Measurements from ENCODE around the gene NPC1. TPM values are rescaled to one million over a fixed set of nuclear protein-coding genes. Genes with fewer than 3 reads are reported as not detected.
"Not testable (repeated sequence)": the region's sequence is repeated elsewhere in the genome, so short reads cannot be mapped to it uniquely, and the experiment has no call there.

Gene NPC1
- total and polyA plus RNA-seq, 2 donors, result 12.5 to 19.8 TPM

DNA sequence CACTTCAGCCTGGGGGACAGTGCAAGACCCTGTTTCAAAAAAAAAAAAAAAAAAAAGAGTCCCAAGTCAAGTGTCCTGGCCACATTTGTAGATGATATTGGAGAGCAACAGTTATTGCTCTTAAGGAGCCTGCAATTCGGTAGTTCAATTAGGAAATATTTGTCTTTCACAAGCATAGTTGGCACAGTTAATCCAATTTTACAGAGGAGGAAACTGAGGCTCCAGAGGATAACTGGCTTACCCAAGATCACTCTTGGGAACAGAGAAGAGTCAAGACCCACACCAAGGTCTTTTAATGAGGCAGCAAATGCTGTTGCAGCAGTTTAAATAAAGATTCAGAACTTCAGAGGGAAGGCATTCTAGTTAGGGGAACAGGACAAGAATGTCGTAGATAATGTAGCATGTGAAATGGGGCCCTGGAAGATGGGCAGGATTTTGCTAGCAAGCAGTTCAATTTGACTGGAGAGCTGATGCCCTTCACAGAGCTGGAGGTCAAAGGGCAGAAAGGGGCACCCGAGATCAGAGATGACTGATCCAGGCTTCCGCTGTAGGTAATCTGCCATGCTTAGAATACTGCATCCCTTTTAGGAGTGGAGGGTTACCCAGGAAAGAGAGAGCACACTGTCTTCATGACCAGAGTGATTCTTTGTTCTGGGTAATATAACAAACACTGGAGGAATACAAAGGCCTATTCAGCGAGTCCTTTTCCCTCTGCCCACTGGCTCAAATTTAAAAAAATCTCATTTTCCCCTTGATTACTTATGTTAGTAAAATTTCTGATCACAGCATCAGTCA, 3.0 kb downstream of the NPC1 start:
- peaks cover 0 to 5% of the 10 kb centered on the region in 2 donors for H3K27me3 ChIP-seq (ENCODE audit: control insufficient read depth in 2 of 2, insufficient read depth in 1 of 2, low read length in 1 of 2)
- no peak overlapping the region for H3K27ac ChIP-seq (ENCODE audit: low read depth in 1 of 2, low read length in 1 of 2)
- DNase-seq (ENCODE audit: low read depth in 6 of 9, low spot score in 9 of 9), result no peak
- no peaks in the 10 kb centered on the region for H3K9me3 ChIP-seq (ENCODE audit: control insufficient read depth in 2 of 2, insufficient read depth in 1 of 2, low read length in 1 of 2)
- WGBS, result 98% methylated on average over 5 of the region's 5 CpGs
- H3K4me1 ChIP-seq (ENCODE audit: control insufficient read depth in 2 of 2, insufficient read depth in 2 of 2, low read length in 2 of 2), result peaks cover 12 to 41% of the 10 kb centered on the region in 2 donors
- H3K36me3 ChIP-seq (ENCODE audit: control insufficient read depth in 2 of 2, insufficient read depth in 2 of 2, low read length in 1 of 2), result peaks cover 0 to 15% of the 10 kb centered on the region in 2 donors
- no peak overlapping the region for H3K4me3 ChIP-seq (ENCODE audit: low read length in 2 of 2)

DNA sequence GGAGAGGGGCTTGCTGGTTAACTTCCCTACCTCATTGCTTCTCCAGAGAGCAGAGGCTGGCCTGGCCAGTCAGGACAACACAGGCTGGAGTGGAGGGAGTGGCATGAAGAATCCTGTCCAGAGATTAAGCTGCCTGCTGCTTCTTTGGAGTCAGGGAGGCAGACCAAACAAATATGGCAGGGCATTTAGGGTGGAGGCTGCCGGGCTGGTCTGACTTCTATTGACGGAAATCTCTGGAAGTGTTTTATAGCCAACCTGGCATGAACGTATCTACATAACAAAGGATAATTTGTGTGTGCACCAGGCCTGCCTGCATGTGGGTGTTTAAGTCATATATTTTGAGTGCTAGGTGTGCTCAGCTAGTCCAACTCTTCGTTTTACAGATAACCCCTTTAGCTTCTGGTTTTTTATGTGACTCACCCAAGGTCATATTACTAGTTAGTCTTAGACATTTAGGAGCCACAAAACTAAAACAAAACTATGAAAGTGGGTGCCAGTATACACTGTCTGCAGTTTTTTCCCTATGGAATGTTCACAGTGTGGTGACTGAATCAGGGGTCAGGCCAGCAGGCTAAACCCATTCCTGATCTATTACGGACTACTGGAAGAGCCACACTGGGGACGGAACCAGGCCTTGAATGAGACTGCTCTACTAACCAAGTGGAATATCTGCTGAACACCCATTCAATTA, 5.5 kb downstream of the NPC1 start:
- Histone ChIP-seq H3K27ac (ENCODE audit: low read depth in 1 of 2, low read length in 1 of 2) (no peak overlapping the region), H3K9me3 (ENCODE audit: control insufficient read depth in 2 of 2, insufficient read depth in 1 of 2, low read length in 1 of 2) (no peaks in the 10 kb centered on the region), H3K4me1 (ENCODE audit: control insufficient read depth in 2 of 2, insufficient read depth in 2 of 2, low read length in 2 of 2) (peaks cover 16 to 40% of the 10 kb centered on the region in 2 donors), H3K4me3 (ENCODE audit: low read length in 2 of 2) (no peak overlapping the region), H3K27me3 (ENCODE audit: control insufficient read depth in 2 of 2, insufficient read depth in 1 of 2, low read length in 1 of 2) (no peaks in the 10 kb centered on the region), H3K36me3 (ENCODE audit: control insufficient read depth in 2 of 2, insufficient read depth in 2 of 2, low read length in 1 of 2) (peaks cover 0 to 18% of the 10 kb centered on the region in 2 donors)
- no peak for DNase-seq (ENCODE audit: low read depth in 6 of 9, low spot score in 9 of 9)
- WGBS, result 99% methylated on average over 6 of the region's 6 CpGs

DNA sequence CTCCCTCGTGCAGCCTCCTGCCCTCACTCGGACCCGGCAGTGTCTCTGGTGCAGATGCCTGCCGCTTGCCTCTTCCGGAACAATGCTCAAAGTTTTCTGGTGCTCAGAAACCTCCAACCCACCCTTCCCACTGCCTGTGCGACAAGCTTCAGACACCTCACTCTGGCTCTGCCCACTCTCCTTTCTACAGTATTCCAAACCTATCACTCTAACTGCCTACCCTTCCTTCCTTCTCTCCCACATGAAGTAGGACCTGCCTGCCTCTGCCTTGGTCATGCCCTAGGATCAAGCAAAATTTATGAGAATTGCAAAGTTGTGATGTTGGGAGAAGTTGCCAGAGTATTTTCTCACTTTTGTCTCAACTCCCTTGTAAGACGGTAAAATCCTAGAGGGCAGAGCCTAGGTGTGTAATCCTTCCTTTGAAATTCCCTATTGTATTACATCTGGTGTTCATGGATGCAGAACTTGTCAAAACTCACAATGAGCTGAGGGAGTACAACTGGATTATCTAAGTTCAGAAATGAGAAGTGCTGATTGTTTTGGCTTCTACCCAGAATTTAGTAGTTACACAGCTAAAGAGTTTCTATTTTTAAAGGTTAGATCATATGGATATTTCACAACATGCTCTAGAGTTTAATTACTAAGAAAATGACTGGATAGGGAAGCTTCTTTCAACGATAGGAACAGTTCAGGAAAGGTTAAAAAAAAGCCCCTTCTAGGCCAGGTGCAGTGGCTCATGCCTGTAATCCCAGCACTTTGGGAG, 7.2 kb downstream of the NPC1 start:
- DNase-seq (ENCODE audit: low read depth in 6 of 9, low spot score in 9 of 9), result peak in 1 of 9 donors; percentile 15
- H3K27me3 ChIP-seq (ENCODE audit: control insufficient read depth in 2 of 2, insufficient read depth in 1 of 2, low read length in 1 of 2), result no peaks in the 10 kb centered on the region
- H3K9me3 ChIP-seq (ENCODE audit: control insufficient read depth in 2 of 2, insufficient read depth in 1 of 2, low read length in 1 of 2), result no peaks in the 10 kb centered on the region
- H3K4me1 ChIP-seq (ENCODE audit: control insufficient read depth in 2 of 2, insufficient read depth in 2 of 2, low read length in 2 of 2), result peaks cover 17 to 39% of the 10 kb centered on the region in 2 donors
- peak overlapping the region in 1 of 2 donors; percentile 77 for H3K27ac ChIP-seq (ENCODE audit: low read depth in 1 of 2, low read length in 1 of 2)
- H3K36me3 ChIP-seq (ENCODE audit: control insufficient read depth in 2 of 2, insufficient read depth in 2 of 2, low read length in 1 of 2), result peaks cover 4 to 28% of the 10 kb centered on the region in 2 donors
- H3K4me3 ChIP-seq (ENCODE audit: low read length in 2 of 2), result no peak overlapping the region
- WGBS, result 93% methylated on average over 8 of the region's 8 CpGs

DNA sequence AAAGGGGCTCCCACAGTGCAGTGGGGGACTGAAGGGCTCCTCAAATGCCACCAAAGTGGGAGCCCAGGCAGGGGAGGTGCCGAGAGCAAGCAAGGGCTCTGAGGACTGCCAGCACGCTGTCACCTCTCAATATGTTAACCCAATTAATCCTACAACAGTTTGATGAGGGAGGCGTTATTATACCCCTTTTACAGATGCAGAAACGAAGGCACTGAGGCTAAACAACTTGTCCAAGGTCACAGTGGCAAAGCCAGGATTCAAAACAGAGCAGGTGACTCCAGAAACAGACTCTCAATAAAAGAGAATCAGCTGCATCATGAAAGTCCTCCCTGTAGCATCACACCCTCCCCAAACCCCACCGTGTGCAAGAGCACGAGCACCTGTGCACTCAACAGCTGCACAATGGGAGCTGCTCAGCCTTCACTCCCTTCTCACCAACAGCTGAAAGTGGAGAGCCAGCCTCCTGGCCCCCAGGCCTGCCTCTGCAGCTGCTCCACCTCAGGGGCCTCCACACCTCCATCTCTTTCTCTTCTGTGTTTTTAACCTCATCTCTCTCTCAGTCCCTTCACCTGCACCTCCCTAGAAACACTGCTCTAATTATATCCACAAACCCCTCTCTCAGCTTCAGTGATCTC, 8.1 kb downstream of the NPC1 start:
- WGBS, result 61% methylated on average over 6 of the region's 6 CpGs
- peak overlapping the region in 1 of 2 donors; percentile 77 for H3K27ac ChIP-seq (ENCODE audit: low read depth in 1 of 2, low read length in 1 of 2)
- no peak overlapping the region for H3K4me3 ChIP-seq (ENCODE audit: low read length in 2 of 2)
- peak; percentile 49 to 93 (median 78) for DNase-seq (ENCODE audit: low read depth in 6 of 9, low spot score in 9 of 9)
- H3K4me1 ChIP-seq (ENCODE audit: control insufficient read depth in 2 of 2, insufficient read depth in 2 of 2, low read length in 2 of 2), result peaks cover 20 to 43% of the 10 kb centered on the region in 2 donors
- H3K27me3 ChIP-seq (ENCODE audit: control insufficient read depth in 2 of 2, insufficient read depth in 1 of 2, low read length in 1 of 2), result no peaks in the 10 kb centered on the region
- no peaks in the 10 kb centered on the region for H3K9me3 ChIP-seq (ENCODE audit: control insufficient read depth in 2 of 2, insufficient read depth in 1 of 2, low read length in 1 of 2)
- peaks cover 4 to 31% of the 10 kb centered on the region in 2 donors for H3K36me3 ChIP-seq (ENCODE audit: control insufficient read depth in 2 of 2, insufficient read depth in 2 of 2, low read length in 1 of 2)

DNA sequence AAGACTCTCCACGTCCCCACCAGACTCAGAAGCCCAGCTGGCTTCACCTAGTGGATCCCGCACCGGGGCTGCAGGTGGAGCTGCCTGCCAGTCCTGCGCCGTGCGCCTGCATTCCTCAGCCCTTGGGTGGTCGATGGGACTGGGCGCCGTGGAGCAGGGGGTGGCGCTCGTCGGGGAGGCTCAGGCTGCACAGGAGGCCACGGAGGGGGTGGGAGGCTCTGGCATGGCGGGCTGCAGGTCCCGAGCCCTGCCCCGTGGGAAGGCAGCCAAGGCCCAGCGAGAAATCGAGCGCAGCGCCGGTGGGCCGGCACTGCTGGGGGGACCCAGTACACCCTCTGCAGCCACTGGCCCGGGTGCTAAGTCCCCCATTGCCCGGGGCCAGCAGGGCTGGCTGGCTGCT, 8.8 kb downstream of the NPC1 start:
- 99% methylated on average over 23 of the region's 24 CpGs for WGBS
- DNase-seq (ENCODE audit: low read depth in 6 of 9, low spot score in 9 of 9); H3K27ac ChIP-seq (ENCODE audit: low read depth in 1 of 2, low read length in 1 of 2); H3K4me3 ChIP-seq (ENCODE audit: low read length in 2 of 2); H3K27me3 ChIP-seq (ENCODE audit: control insufficient read depth in 2 of 2, insufficient read depth in 1 of 2, low read length in 1 of 2); H3K9me3 ChIP-seq (ENCODE audit: control insufficient read depth in 2 of 2, insufficient read depth in 1 of 2, low read length in 1 of 2): not testable (repeated sequence)
- Histone ChIP-seq H3K36me3 (ENCODE audit: control insufficient read depth in 2 of 2, insufficient read depth in 2 of 2, low read length in 1 of 2) (peaks cover 9 to 35% of the 10 kb centered on the region in 2 donors), H3K4me1 (ENCODE audit: control insufficient read depth in 2 of 2, insufficient read depth in 2 of 2, low read length in 2 of 2) (peaks cover 20 to 47% of the 10 kb centered on the region in 2 donors)

DNA sequence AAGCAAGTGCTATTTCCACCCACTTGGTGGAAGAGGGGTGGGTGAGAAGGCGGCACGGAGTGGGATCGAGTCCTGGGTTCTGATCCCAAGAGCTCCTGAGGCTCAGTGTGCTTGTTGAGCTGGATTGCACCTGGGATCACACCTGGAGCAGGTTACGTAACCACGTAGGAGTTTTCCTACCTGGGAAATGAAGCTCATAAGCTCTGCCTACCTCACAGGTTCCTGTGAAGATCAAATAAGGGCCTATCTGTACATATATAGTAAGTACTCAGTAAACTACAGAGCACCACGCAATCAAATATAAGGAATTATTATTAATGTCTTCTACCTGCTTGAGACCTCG, 11.0 kb downstream of the NPC1 start:
- no peak for DNase-seq (ENCODE audit: low read depth in 6 of 9, low spot score in 9 of 9)
- H3K4me1 ChIP-seq (ENCODE audit: control insufficient read depth in 2 of 2, insufficient read depth in 2 of 2, low read length in 2 of 2), result peaks cover 20 to 38% of the 10 kb centered on the region in 2 donors
- WGBS, result 98% methylated on average over 7 of the region's 7 CpGs
- H3K27me3 ChIP-seq (ENCODE audit: control insufficient read depth in 2 of 2, insufficient read depth in 1 of 2, low read length in 1 of 2), result no peaks in the 10 kb centered on the region
- no peak overlapping the region for H3K4me3 ChIP-seq (ENCODE audit: low read length in 2 of 2)
- no peaks in the 10 kb centered on the region for H3K9me3 ChIP-seq (ENCODE audit: control insufficient read depth in 2 of 2, insufficient read depth in 1 of 2, low read length in 1 of 2)
- H3K27ac ChIP-seq (ENCODE audit: low read depth in 1 of 2, low read length in 1 of 2), result peak overlapping the region in 1 of 2 donors; percentile 37
- H3K36me3 ChIP-seq (ENCODE audit: control insufficient read depth in 2 of 2, insufficient read depth in 2 of 2, low read length in 1 of 2), result peaks cover 9 to 26% of the 10 kb centered on the region in 2 donors

DNA sequence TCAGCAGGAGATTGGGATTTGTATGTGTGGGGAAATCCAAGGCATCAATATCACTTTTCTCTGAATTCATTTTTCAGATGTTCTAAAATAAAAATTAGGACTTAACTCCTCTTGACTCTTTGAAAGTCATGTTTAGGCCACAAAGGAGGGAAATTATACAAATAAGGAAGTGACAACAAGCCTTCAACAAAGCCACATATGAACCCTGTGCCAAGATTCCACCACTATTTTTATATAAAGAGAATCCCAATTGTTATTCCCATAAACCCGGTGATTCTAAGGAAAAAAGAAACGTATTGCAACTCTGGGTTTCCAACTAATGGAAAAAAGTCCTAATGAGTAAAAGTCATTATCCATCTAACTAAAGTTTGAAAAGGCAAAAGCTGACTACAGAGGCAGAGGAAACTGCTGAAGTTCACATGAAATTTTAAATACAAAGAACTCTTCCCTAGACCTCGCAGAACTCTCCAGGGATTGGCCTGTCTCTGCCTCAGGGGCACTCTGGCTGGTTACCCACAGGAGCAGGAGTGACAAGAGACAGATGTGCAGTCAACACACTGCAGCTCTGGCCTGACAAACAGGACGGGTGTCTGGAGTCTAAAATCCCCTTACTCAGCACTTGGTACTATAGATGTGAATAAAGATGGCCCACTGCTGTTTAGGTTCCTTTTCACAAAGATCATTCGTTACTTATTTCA, 11.5 kb downstream of the NPC1 start:
- Histone ChIP-seq H3K36me3 (ENCODE audit: control insufficient read depth in 2 of 2, insufficient read depth in 2 of 2, low read length in 1 of 2) (peaks cover 9 to 26% of the 10 kb centered on the region in 2 donors), H3K27me3 (ENCODE audit: control insufficient read depth in 2 of 2, insufficient read depth in 1 of 2, low read length in 1 of 2) (no peaks in the 10 kb centered on the region), H3K9me3 (ENCODE audit: control insufficient read depth in 2 of 2, insufficient read depth in 1 of 2, low read length in 1 of 2) (no peaks in the 10 kb centered on the region), H3K4me1 (ENCODE audit: control insufficient read depth in 2 of 2, insufficient read depth in 2 of 2, low read length in 2 of 2) (peaks cover 20 to 38% of the 10 kb centered on the region in 2 donors), H3K27ac (ENCODE audit: low read depth in 1 of 2, low read length in 1 of 2) (peak overlapping the region; percentile 36 to 75), H3K4me3 (ENCODE audit: low read length in 2 of 2) (no peak overlapping the region)
- DNase-seq (ENCODE audit: low read depth in 6 of 9, low spot score in 9 of 9), result peak in 1 of 9 donors; percentile 17
- 93% methylated on average over 5 of the region's 5 CpGs for WGBS

DNA sequence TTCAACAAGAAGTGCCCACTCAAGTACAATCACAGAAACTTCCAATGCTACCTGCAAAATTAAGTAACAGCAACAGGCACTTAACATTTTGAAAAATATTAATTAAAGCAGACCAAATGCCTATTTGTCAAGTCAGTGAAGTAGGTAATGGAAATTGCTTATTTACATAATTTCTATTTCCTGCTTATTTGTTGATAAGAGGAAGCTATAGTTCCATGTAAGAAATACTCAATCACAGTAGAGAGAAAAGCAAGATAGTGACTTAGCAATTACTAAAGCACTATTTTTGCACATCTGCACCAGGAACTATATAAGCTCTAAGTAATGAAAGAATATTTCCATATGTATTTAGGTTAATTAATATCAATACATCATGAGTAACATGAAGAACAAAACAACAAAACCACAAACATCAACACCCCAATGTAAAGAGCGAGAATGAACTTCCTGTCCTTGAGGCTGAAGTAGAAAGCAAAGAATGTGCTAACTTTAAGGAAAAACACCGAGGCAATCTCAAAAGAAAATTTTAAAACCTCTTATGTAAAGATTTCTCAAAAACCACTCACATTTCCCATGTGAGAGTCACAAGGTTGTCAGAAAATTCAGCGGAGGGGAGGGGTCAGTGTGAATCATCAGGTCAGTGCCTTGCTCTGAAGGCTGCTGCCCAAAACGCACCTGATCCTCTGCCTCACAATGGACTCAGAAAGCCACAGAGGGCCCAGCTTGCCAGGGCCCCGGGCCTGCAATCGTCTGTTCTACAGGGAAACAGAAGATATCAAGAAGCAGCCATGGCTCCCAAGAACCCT, 12.5 kb downstream of the NPC1 start:
- peaks cover 18 to 30% of the 10 kb centered on the region in 2 donors for H3K4me1 ChIP-seq (ENCODE audit: control insufficient read depth in 2 of 2, insufficient read depth in 2 of 2, low read length in 2 of 2)
- no peaks in the 10 kb centered on the region for H3K27me3 ChIP-seq (ENCODE audit: control insufficient read depth in 2 of 2, insufficient read depth in 1 of 2, low read length in 1 of 2)
- H3K27ac ChIP-seq (ENCODE audit: low read depth in 1 of 2, low read length in 1 of 2), result peak overlapping the region; percentile 72 to 75
- H3K9me3 ChIP-seq (ENCODE audit: control insufficient read depth in 2 of 2, insufficient read depth in 1 of 2, low read length in 1 of 2), result no peaks in the 10 kb centered on the region
- peak in 1 of 9 donors; percentile 54 for DNase-seq (ENCODE audit: low read depth in 6 of 9, low spot score in 9 of 9)
- no peak overlapping the region for H3K4me3 ChIP-seq (ENCODE audit: low read length in 2 of 2)
- 58% methylated on average over 6 of the region's 6 CpGs for WGBS
- peaks cover 9 to 34% of the 10 kb centered on the region in 2 donors for H3K36me3 ChIP-seq (ENCODE audit: control insufficient read depth in 2 of 2, insufficient read depth in 2 of 2, low read length in 1 of 2)

Measured in thymus (tissue), 11 donors.